Measurements from ENCODE around the gene HUNK.

HUNK gene

GRCh38 chr21:31905503-31906451 is 33.0 kb downstream of the HUNK start:
- Histone ChIP-seq H3K4me3 (replicated peaks; ENCODE audit: low read depth, low read length) (no peak overlapping the region), H3K27me3 (replicated peaks; ENCODE audit: control insufficient read depth, insufficient read depth, low read length) (no peaks in the 10 kb centered on the region), H3K36me3 (ENCODE audit: control insufficient read depth, insufficient read depth, low read length) (no peaks in the 10 kb centered on the region)
- no peak for TF ChIP-seq CTCF (IDR thresholded peaks at IDR 0.05; ENCODE audit: insufficient read depth, low read length, poor library complexity, severe bottlenecking)
- no peak for DNase-seq (ENCODE audit: extremely low read depth, insufficient read length)

DNA sequence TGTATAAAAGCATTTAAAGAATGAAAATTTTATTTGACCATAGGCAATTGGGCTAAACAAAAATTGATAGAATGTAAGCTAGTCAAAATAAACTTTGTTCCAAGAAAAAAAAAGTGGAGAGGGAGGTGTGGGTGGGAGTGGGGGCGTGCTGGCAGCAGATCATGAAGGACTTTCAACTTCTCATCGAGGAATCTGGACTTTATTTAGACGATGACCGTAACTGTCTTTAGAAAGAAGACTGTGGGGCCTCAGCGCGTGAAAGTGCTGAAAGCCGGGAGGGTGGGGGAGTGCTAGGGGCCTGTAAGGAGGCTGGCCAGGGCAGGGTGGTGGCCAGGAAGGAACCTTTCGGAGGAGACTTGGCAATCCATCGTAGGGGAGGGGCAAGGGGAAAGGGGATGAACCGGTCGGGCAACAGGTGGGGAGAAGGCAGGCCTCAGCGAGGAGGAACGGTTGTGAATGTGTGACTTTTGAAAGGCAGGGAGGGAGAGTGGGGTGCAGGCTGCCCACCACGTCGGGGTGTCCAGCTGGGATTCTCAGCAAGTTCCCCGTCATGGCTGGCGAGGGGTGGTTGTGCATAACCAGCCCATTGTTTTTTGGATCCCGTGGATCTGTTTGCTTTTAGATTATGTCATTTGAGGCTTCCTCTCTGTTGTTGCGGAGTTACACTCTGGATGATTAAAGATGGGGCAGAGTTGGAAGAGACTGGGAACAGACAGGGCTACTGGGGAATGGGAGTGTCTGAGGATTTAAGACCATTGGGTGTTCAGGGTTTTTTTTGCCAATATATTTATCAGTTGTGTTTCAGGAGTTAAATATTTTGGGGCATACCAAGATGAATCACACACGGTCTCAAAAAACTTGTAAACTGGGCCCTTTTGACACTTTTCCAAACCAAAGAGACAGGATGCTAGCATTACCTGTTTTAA is 35.5 kb downstream of the HUNK start:
- DNase-seq (ENCODE audit: extremely low read depth, insufficient read length) = no peak

DNA sequence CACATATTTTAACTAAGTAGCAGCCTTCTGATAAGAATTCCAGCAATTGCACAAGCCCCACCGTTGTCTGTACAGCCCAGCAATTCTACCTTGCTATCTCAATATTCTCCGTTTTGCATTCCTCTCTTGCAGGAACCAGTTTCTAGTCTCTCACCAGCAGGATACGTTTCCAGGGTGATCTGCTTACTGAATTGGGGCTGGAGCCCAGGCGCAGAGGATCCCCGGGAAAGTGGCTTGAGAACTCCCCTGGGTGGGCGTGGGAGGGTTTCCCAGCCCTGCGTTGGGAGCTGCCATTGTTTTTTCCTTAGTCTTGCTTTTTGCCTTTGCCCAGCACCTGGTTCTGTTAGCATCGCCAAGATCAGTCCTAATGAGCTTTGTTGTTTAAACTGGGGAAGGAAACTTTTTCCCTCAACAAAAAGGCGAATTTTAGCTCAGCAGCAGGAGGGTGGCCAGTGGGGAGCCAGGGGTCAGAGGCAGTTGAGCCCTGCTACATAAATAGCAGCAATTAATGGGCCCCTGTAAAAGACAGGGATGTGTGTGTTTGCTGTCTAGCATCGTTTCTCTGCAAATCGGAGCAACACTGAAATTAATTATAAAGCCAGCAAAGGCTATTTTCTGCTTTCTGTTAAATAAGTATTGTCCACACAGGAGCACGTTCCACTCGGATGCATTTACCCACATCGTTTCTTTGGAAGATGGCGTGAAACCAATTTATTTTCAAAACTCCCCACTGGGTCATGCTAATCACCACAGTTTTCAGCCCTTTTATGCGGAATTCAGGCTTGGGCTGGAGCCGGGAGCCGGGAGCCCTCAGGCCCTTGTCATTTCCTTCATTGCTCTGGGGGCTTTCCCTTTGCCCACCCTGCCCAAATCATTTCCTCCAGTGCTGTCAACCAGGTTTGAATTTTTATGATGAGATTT is 36.6 kb downstream of the HUNK start:
- no peak overlapping the region for H3K4me3 ChIP-seq (replicated peaks; ENCODE audit: low read depth, low read length)
- H3K27me3 ChIP-seq (replicated peaks; ENCODE audit: control insufficient read depth, insufficient read depth, low read length) = no peaks in the 10 kb centered on the region
- DNase-seq (ENCODE audit: extremely low read depth, insufficient read length) = no peak
- H3K36me3 ChIP-seq (ENCODE audit: control insufficient read depth, insufficient read depth, low read length) = no peaks in the 10 kb centered on the region
- no peak for TF ChIP-seq CTCF (IDR thresholded peaks at IDR 0.05; ENCODE audit: insufficient read depth, low read length, poor library complexity, severe bottlenecking)

More for the DNA sequence above, 35.5 kb downstream of the HUNK start:
- Histone ChIP-seq H3K4me3 (replicated peaks; ENCODE audit: low read depth, low read length) (no peak overlapping the region), H3K36me3 (ENCODE audit: control insufficient read depth, insufficient read depth, low read length) (no peaks in the 10 kb centered on the region), H3K27me3 (replicated peaks; ENCODE audit: control insufficient read depth, insufficient read depth, low read length) (no peaks in the 10 kb centered on the region)
- no peak for TF ChIP-seq CTCF (IDR thresholded peaks at IDR 0.05; ENCODE audit: insufficient read depth, low read length, poor library complexity, severe bottlenecking)

DNA sequence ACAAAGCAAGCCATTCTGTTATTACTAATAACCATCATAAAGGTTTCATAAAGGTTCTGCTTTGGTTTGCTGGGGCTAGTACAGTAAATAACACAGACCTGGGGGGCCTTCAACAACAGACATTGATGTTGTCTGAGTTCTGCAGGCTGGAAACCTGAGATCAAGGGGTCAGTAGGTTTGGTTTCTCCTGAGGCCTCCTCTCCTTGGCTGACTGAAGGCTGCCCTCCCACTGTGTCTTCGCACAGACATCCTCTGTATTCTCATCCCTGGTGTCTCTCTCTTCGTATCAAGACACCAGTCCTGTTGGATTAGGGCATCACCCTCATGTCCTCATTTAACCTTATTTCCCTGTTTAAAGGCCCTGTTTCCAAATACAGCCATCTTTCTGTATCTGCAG is 37.3 kb downstream of the HUNK start:
- Histone ChIP-seq H3K4me3 (replicated peaks; ENCODE audit: low read depth, low read length) (no peak overlapping the region), H3K27me3 (replicated peaks; ENCODE audit: control insufficient read depth, insufficient read depth, low read length) (no peaks in the 10 kb centered on the region), H3K36me3 (ENCODE audit: control insufficient read depth, insufficient read depth, low read length) (no peaks in the 10 kb centered on the region)
- TF ChIP-seq CTCF (IDR thresholded peaks at IDR 0.05; ENCODE audit: insufficient read depth, low read length, poor library complexity, severe bottlenecking) = no peak
- no peak for DNase-seq (ENCODE audit: extremely low read depth, insufficient read length)
